ENCODE data around the gene P2RX2. TPM values are rescaled to one million over a fixed set of nuclear protein-coding genes. Genes with fewer than 3 reads are reported as not detected.

P2RX2 gene
- total and polyA plus RNA-seq, 2 donors (not counting 1 experiment from before 2014, with no cell fraction given): not detected

DNA sequence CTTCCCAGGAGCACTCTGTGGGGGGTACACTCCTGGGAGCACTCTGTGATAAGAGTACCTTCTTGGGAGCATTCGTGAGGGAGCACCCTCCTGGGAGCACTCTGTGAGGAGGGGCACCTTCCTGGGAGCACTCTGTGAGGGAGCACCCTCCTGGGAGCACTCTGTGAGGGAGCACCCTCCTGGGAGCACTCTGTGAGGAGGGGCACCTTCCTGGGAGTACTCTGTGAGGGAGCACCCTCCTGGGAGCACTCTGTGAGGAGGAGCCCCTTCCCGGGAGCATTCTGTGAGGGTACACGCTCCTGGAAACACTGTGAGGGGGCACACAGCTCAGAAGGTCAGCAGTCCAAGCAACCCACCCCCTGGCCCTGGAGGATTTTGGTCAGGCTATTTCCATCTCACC lies 30.8 kb upstream of the P2RX2 start:
- Histone ChIP-seq H3K27ac (ENCODE audit: insufficient read depth, low read length) (no peak overlapping the region), H4K20me1 (ENCODE audit: control insufficient read depth, extremely low read depth, insufficient read depth, low read length) (no peaks in the 10 kb centered on the region), H3K9me3 (ENCODE audit: control insufficient read depth, insufficient read depth, low read depth, low read length) (no peaks in the 10 kb centered on the region), H3K4me3 (replicated peaks in 1 of 4; ENCODE audit: control extremely low read depth in 1 of 4, insufficient read depth in 1 of 4, low read depth in 3 of 4, low read length in 4 of 4) (no peak overlapping the region), H3K9ac (ENCODE audit: insufficient read depth, low read length) (no peak overlapping the region), H3K27me3 (ENCODE audit: control insufficient read depth, insufficient read depth, low read length) (no peaks in the 10 kb centered on the region), H3K4me1 (ENCODE audit: control insufficient read depth, extremely low read depth, insufficient read depth, low read length) (no peaks in the 10 kb centered on the region), H3K79me2 (ENCODE audit: control insufficient read depth, insufficient read depth, low read length) (no peaks in the 10 kb centered on the region), H3K4me2 (ENCODE audit: extremely low read depth, insufficient read depth, low read length) (no peak overlapping the region), H3K36me3 (ENCODE audit: control insufficient read depth, insufficient read depth, low read length) (no peaks in the 10 kb centered on the region), H2AFZ (ENCODE audit: low read length) (no peak overlapping the region)
- DNase-seq (ENCODE audit: low read depth in 2 of 2): no peak
- TF ChIP-seq, protein P1, sequence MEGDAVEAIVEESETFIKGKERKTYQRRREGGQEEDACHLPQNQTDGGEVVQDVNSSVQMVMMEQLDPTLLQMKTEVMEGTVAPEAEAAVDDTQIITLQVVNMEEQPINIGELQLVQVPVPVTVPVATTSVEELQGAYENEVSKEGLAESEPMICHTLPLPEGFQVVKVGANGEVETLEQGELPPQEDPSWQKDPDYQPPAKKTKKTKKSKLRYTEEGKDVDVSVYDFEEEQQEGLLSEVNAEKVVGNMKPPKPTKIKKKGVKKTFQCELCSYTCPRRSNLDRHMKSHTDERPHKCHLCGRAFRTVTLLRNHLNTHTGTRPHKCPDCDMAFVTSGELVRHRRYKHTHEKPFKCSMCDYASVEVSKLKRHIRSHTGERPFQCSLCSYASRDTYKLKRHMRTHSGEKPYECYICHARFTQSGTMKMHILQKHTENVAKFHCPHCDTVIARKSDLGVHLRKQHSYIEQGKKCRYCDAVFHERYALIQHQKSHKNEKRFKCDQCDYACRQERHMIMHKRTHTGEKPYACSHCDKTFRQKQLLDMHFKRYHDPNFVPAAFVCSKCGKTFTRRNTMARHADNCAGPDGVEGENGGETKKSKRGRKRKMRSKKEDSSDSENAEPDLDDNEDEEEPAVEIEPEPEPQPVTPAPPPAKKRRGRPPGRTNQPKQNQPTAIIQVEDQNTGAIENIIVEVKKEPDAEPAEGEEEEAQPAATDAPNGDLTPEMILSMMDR (conservative IDR thresholded peaks at IDR 0.05 in 1 of 2, IDR thresholded peaks at IDR 0.05 in 1 of 2; ENCODE audit: low read depth in 1 of 2, low read length in 2 of 2): no peak
- no peak for TF ChIP-seq EZH2 (IDR thresholded peaks at IDR 0.05; ENCODE audit: low read length, missing control alignments)

DNA sequence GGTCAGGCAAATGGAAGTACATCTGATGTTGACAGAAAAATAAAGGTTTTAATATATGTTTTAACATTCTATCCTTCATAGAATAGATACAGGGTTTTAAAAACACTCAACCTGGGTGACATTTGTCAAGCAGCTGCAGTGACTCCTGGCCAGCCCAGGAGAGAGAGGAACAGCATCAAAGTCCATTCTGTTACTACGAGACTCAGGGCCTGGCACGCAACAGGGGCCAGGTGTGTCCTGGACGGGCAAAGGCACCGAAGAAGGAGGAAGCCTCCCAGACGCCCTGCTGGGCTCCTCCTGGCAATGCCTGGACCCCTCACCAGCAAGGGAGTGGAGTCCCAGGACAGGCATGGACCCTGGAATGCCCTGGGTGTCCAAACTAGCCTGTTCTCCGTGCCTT lies 30.3 kb upstream of the P2RX2 start:
- Histone ChIP-seq H3K4me2 (ENCODE audit: extremely low read depth, insufficient read depth, low read length) (no peak overlapping the region), H4K20me1 (ENCODE audit: control insufficient read depth, extremely low read depth, insufficient read depth, low read length) (no peaks in the 10 kb centered on the region), H3K9ac (ENCODE audit: insufficient read depth, low read length) (no peak overlapping the region), H3K27ac (ENCODE audit: insufficient read depth, low read length) (no peak overlapping the region), H2AFZ (ENCODE audit: low read length) (no peak overlapping the region), H3K36me3 (ENCODE audit: control insufficient read depth, insufficient read depth, low read length) (no peaks in the 10 kb centered on the region), H3K4me1 (ENCODE audit: control insufficient read depth, extremely low read depth, insufficient read depth, low read length) (no peaks in the 10 kb centered on the region), H3K9me3 (ENCODE audit: control insufficient read depth, insufficient read depth, low read depth, low read length) (no peaks in the 10 kb centered on the region), H3K27me3 (ENCODE audit: control insufficient read depth, insufficient read depth, low read length) (no peaks in the 10 kb centered on the region), H3K4me3 (replicated peaks in 1 of 4; ENCODE audit: control extremely low read depth in 1 of 4, insufficient read depth in 1 of 4, low read depth in 3 of 4, low read length in 4 of 4) (no peak overlapping the region), H3K79me2 (ENCODE audit: control insufficient read depth, insufficient read depth, low read length) (no peaks in the 10 kb centered on the region)
- no peak for TF ChIP-seq EZH2 (IDR thresholded peaks at IDR 0.05; ENCODE audit: low read length, missing control alignments)
- TF ChIP-seq, protein P1 (conservative IDR thresholded peaks at IDR 0.05 in 1 of 2, IDR thresholded peaks at IDR 0.05 in 1 of 2; ENCODE audit: low read depth in 1 of 2, low read length in 2 of 2): no peak
- DNase-seq (ENCODE audit: low read depth in 2 of 2): no peak

DNA sequence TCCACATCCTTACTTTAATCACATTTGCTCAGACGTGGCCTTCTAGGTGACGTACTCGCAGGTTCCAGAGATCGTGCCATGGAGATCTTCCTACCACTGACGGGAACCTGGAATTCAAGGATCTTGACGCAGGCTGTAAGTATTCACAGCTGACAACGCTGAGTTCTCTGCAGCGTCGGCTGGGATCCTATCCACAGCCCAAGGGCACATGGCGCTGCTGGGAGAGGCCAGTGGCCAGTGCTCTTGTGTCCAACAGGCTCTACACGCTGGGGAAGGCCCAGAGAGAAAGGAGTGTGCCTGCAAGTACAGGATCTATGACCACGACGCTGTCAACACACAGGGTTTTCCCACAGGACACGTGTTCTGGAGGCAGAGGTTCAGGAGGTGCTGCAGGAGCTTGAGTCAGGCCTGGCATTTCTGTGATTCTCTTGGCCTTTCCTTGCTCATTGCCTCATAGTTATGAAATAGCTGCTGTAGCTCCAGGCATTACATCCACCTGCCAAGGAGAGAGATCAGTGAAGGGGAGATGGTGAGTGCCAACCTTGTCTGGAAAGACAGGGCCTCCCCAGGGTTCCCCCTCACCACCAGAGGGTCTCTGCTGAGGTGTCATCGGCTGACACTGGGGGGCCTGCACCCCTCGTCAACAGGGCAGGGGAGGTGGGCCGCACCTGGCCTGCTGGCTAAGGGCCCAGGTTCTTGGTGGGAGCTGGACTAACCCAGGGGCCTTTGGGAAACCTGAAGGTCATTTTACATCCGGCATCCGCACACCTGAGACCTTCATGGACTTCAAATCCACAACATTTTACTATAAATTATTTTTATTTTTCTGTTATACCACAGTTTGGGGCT lies 29.5 kb upstream of the P2RX2 start:
- Histone ChIP-seq H3K27ac (ENCODE audit: insufficient read depth, low read length) (no peak overlapping the region), H3K4me2 (ENCODE audit: extremely low read depth, insufficient read depth, low read length) (no peak overlapping the region), H3K4me3 (replicated peaks in 1 of 4; ENCODE audit: control extremely low read depth in 1 of 4, insufficient read depth in 1 of 4, low read depth in 3 of 4, low read length in 4 of 4) (no peak overlapping the region), H3K79me2 (ENCODE audit: control insufficient read depth, insufficient read depth, low read length) (no peaks in the 10 kb centered on the region), H3K9me3 (ENCODE audit: control insufficient read depth, insufficient read depth, low read depth, low read length) (no peaks in the 10 kb centered on the region), H3K9ac (ENCODE audit: insufficient read depth, low read length) (no peak overlapping the region), H3K4me1 (ENCODE audit: control insufficient read depth, extremely low read depth, insufficient read depth, low read length) (no peaks in the 10 kb centered on the region), H4K20me1 (ENCODE audit: control insufficient read depth, extremely low read depth, insufficient read depth, low read length) (no peaks in the 10 kb centered on the region), H3K36me3 (ENCODE audit: control insufficient read depth, insufficient read depth, low read length) (no peaks in the 10 kb centered on the region), H2AFZ (ENCODE audit: low read length) (no peak overlapping the region), H3K27me3 (ENCODE audit: control insufficient read depth, insufficient read depth, low read length) (no peaks in the 10 kb centered on the region)
- no peak for TF ChIP-seq EZH2 (IDR thresholded peaks at IDR 0.05; ENCODE audit: low read length, missing control alignments)
- TF ChIP-seq, protein P1 (conservative IDR thresholded peaks at IDR 0.05 in 1 of 2, IDR thresholded peaks at IDR 0.05 in 1 of 2; ENCODE audit: low read depth in 1 of 2, low read length in 2 of 2): no peak
- no peak for DNase-seq (ENCODE audit: low read depth in 2 of 2)

Data from fibroblast of lung (primary cell).